ACC112 (cell line): ENCODE results near the gene CLSTN2.

Experiments used
- H2AFZ ChIP-seq: fragments of 200-600 bp; sonication (generic); one replicate; pipeline ENCODE4 v1.6.0; 2017; ENCODE audit warnings: antibody characterized with exemption, low read length; ENCODE audit not compliant: unreplicated experiment
- H3K27ac ChIP-seq: fragments of 200-600 bp; sonication (generic); 2 replicates; pipeline ENCODE4 v1.5.1; 2014; ENCODE audit warnings: low read depth, mild to moderate bottlenecking, antibody characterized with exemption, low read length, moderate library complexity
- H3K27me3 ChIP-seq: fragments of 200-600 bp; sonication (generic); 2 replicates; pipeline ENCODE4 v1.6.1; 2014; ENCODE audit warnings: mild to moderate bottlenecking, antibody characterized with exemption, low read length, moderate library complexity, mixed read lengths; ENCODE audit not compliant: insufficient read depth
- H3K36me3 ChIP-seq: fragments of 200-600 bp; sonication (generic); 2 replicates; pipeline ENCODE4 v1.6.1; 2016; ENCODE audit warnings: mild to moderate bottlenecking, antibody characterized with exemption, low read length, moderate library complexity, mixed read lengths; ENCODE audit not compliant: insufficient read depth
- H3K4me1 ChIP-seq: fragments of 200-600 bp; sonication (generic); one replicate; pipeline ENCODE4 v1.6.1; 2016; ENCODE audit warnings: low read length, mixed read lengths; ENCODE audit not compliant: insufficient read depth, unreplicated experiment, control insufficient read depth
- H3K4me3 ChIP-seq: fragments of 200-600 bp; sonication (generic); 2 replicates; pipeline ENCODE4 v1.5.1; 2014; ENCODE audit warnings: mild to moderate bottlenecking, low read depth, low read length
- H3K79me2 ChIP-seq: fragments of 200-600 bp; sonication (generic); one replicate; pipeline ENCODE4 v1.6.0; 2016; ENCODE audit warnings: low read length; ENCODE audit not compliant: control insufficient read depth, unreplicated experiment, insufficient read depth

CLSTN2 gene

GRCh38 chr3:140007081-140007480 is 72.1 kb downstream of the CLSTN2 start:
- Histone ChIP-seq H2AFZ (no peak overlapping the region), H3K36me3 (no peaks in the 10 kb centered on the region), H3K27me3 (no peaks in the 10 kb centered on the region), H3K27ac (no peak overlapping the region), H3K4me3 (no peak overlapping the region), H3K4me1 (no peaks in the 10 kb centered on the region), H3K79me2 (no peaks in the 10 kb centered on the region)

GRCh38 chr3:140007911-140008869 is 73.2 kb downstream of the CLSTN2 start:
- H3K79me2 ChIP-seq: no peaks in the 10 kb centered on the region
- H3K4me3 ChIP-seq: no peak overlapping the region
- no peak overlapping the region for H2AFZ ChIP-seq
- no peak overlapping the region for H3K27ac ChIP-seq
- no peaks in the 10 kb centered on the region for H3K36me3 ChIP-seq
- H3K27me3 ChIP-seq: no peaks in the 10 kb centered on the region
- no peaks in the 10 kb centered on the region for H3K4me1 ChIP-seq

GRCh38 chr3:140010391-140010790 is 75.4 kb downstream of the CLSTN2 start:
- Histone ChIP-seq H3K27me3 (no peaks in the 10 kb centered on the region), H3K4me3 (no peak overlapping the region), H2AFZ (no peak overlapping the region), H3K27ac (no peak overlapping the region), H3K79me2 (no peaks in the 10 kb centered on the region), H3K4me1 (no peaks in the 10 kb centered on the region), H3K36me3 (no peaks in the 10 kb centered on the region)

GRCh38 chr3:140011086-140011485 is 76.1 kb downstream of the CLSTN2 start:
- Histone ChIP-seq H3K4me1 (no peaks in the 10 kb centered on the region), H3K36me3 (no peaks in the 10 kb centered on the region), H2AFZ (no peak overlapping the region), H3K27ac (no peak overlapping the region), H3K79me2 (no peaks in the 10 kb centered on the region), H3K27me3 (no peaks in the 10 kb centered on the region), H3K4me3 (no peak overlapping the region)

- Histone ChIP-seq H3K79me2 (no peaks in the 10 kb centered on the region), H3K4me3 (no peak overlapping the region), H3K27ac (no peak overlapping the region), H3K4me1 (no peaks in the 10 kb centered on the region), H3K36me3 (no peaks in the 10 kb centered on the region), H2AFZ (no peak overlapping the region), H3K27me3 (no peaks in the 10 kb centered on the region)
These were observed 76.8 kb downstream of the CLSTN2 start for GRCh38 chr3:140011611-140012277.

- H3K4me1 ChIP-seq: no peaks in the 10 kb centered on the region
- no peak overlapping the region for H3K27ac ChIP-seq
- H2AFZ ChIP-seq: no peak overlapping the region
- H3K27me3 ChIP-seq: no peaks in the 10 kb centered on the region
- H3K79me2 ChIP-seq: no peaks in the 10 kb centered on the region
- no peaks in the 10 kb centered on the region for H3K36me3 ChIP-seq
- H3K4me3 ChIP-seq: no peak overlapping the region
These were observed 78.2 kb downstream of the CLSTN2 start for GRCh38 chr3:140013220-140013619.

- no peak overlapping the region for H2AFZ ChIP-seq
- no peaks in the 10 kb centered on the region for H3K4me1 ChIP-seq
- H3K27ac ChIP-seq: no peak overlapping the region
- H3K4me3 ChIP-seq: no peak overlapping the region
- H3K79me2 ChIP-seq: no peaks in the 10 kb centered on the region
- H3K27me3 ChIP-seq: no peaks in the 10 kb centered on the region
- H3K36me3 ChIP-seq: no peaks in the 10 kb centered on the region
These were observed 80.0 kb downstream of the CLSTN2 start for GRCh38 chr3:140014831-140015495.

- H3K4me1 ChIP-seq: no peaks in the 10 kb centered on the region
- no peaks in the 10 kb centered on the region for H3K36me3 ChIP-seq
- no peak overlapping the region for H3K27ac ChIP-seq
- H2AFZ ChIP-seq: no peak overlapping the region
- no peak overlapping the region for H3K4me3 ChIP-seq
- H3K79me2 ChIP-seq: no peaks in the 10 kb centered on the region
- no peaks in the 10 kb centered on the region for H3K27me3 ChIP-seq
These were observed 80.8 kb downstream of the CLSTN2 start for GRCh38 chr3:140015741-140016140.

GRCh38 chr3:140018556-140018955 is 83.6 kb downstream of the CLSTN2 start:
- no peak overlapping the region for H3K4me3 ChIP-seq
- no peaks in the 10 kb centered on the region for H3K79me2 ChIP-seq
- no peak overlapping the region for H2AFZ ChIP-seq
- no peaks in the 10 kb centered on the region for H3K27me3 ChIP-seq
- H3K4me1 ChIP-seq: no peaks in the 10 kb centered on the region
- H3K36me3 ChIP-seq: no peaks in the 10 kb centered on the region
- H3K27ac ChIP-seq: no peak overlapping the region

- H2AFZ ChIP-seq: no peak overlapping the region
- H3K36me3 ChIP-seq: no peaks in the 10 kb centered on the region
- H3K27me3 ChIP-seq: no peaks in the 10 kb centered on the region
- H3K27ac ChIP-seq: no peak overlapping the region
- no peak overlapping the region for H3K4me3 ChIP-seq
- no peaks in the 10 kb centered on the region for H3K4me1 ChIP-seq
- no peaks in the 10 kb centered on the region for H3K79me2 ChIP-seq
These were observed 85.0 kb downstream of the CLSTN2 start for GRCh38 chr3:140019946-140020345.
